Progenitor cell of endocrine pancreas (in vitro differentiated cells): Measurements from ENCODE around the gene SPRR2D. TPM values are rescaled to one million over a fixed set of nuclear protein-coding genes. Genes with fewer than 3 reads are reported as not detected.
"Not testable (repeated sequence)": the region's sequence is repeated elsewhere in the genome, so short reads cannot be mapped to it uniquely, and the experiment has no call there.

Experiments used
- DNase-seq: peaks from one replicate; pipeline ENCODE4 v3.0.0; 2021; ENCODE audit warnings: low spot score; ENCODE audit not compliant: unreplicated experiment
- H3K27ac Mint-ChIP-seq: 2 replicates; pipeline ENCODE4 v1.8.0; 2021; ENCODE audit warnings: mild to moderate bottlenecking, moderate library complexity, mixed read lengths
- H3K27me3 Mint-ChIP-seq: 2 replicates; pipeline ENCODE4 v1.8.0; 2021; ENCODE audit warnings: mixed read lengths
- H3K36me3 Mint-ChIP-seq: 2 replicates; pipeline ENCODE4 v1.8.0; 2022; ENCODE audit warnings: mixed read lengths; ENCODE audit not compliant: insufficient read depth
- H3K4me1 Mint-ChIP-seq: 2 replicates; pipeline ENCODE4 v1.8.0; 2021; ENCODE audit warnings: low read depth, mixed read lengths
- H3K4me3 Mint-ChIP-seq: 2 replicates; pipeline ENCODE4 v1.8.0; 2021; ENCODE audit warnings: low read depth, mild to moderate bottlenecking, moderate library complexity, mixed read lengths
- H3K9me3 Mint-ChIP-seq: 2 replicates; pipeline ENCODE4 v1.8.0; 2021; ENCODE audit warnings: low read depth, mixed read lengths
- CTCF ChIP-seq: fragments of 200-600 bp; sonication (generic); IDR thresholded peaks from one replicate; pipeline ENCODE4 v1.5.0; 2021; ENCODE audit warnings: antibody characterized with exemption, mild to moderate bottlenecking; ENCODE audit not compliant: unreplicated experiment
- total RNA-seq: library from RNA; stranded (reverse); gene quantifications from 2 replicates; pipeline ENCODE4 v1.2.1, GENCODE V29; 2021

The SPRR2D gene
- total RNA-seq, 1 donor from 2014 or later: not detected

GRCh38 chr1:153028766-153029165, 12.2 kb downstream of the SPRR2D start:
- Mint-ChIP-seq H3K27ac (no peak overlapping the region), H3K27me3 (no peaks in the 10 kb centered on the region), H3K4me3 (no peak overlapping the region), H3K4me1 (no peaks in the 10 kb centered on the region), H3K36me3 (no peaks in the 10 kb centered on the region), H3K9me3 (no peaks in the 10 kb centered on the region)
- no peak for TF ChIP-seq CTCF
- DNase-seq: no peak

GRCh38 chr1:153025797-153026196, 15.1 kb downstream of the SPRR2D start:
- no peaks in the 10 kb centered on the region for H3K36me3 Mint-ChIP-seq
- peaks cover 11% of the 10 kb centered on the region for H3K4me1 Mint-ChIP-seq
- TF ChIP-seq CTCF: no peak
- no peaks in the 10 kb centered on the region for H3K9me3 Mint-ChIP-seq
- DNase-seq: no peak
- no peak overlapping the region for H3K4me3 Mint-ChIP-seq
- H3K27me3 Mint-ChIP-seq: no peaks in the 10 kb centered on the region
- H3K27ac Mint-ChIP-seq: no peak overlapping the region

- H3K27ac Mint-ChIP-seq: no peak overlapping the region
- H3K4me1 Mint-ChIP-seq: peaks cover 13% of the 10 kb centered on the region
- H3K27me3 Mint-ChIP-seq: no peaks in the 10 kb centered on the region
- no peaks in the 10 kb centered on the region for H3K9me3 Mint-ChIP-seq
- no peak for TF ChIP-seq CTCF
- H3K4me3 Mint-ChIP-seq: no peak overlapping the region
- no peaks in the 10 kb centered on the region for H3K36me3 Mint-ChIP-seq
- no peak for DNase-seq
Measured at GRCh38 chr1:153024413-153024812, 16.5 kb downstream of the SPRR2D start.

GRCh38 chr1:153023109-153023508, 17.8 kb downstream of the SPRR2D start:
- H3K4me3 Mint-ChIP-seq: no peak overlapping the region
- H3K36me3 Mint-ChIP-seq: no peaks in the 10 kb centered on the region
- TF ChIP-seq CTCF: no peak
- H3K4me1 Mint-ChIP-seq: peaks cover 13% of the 10 kb centered on the region
- no peaks in the 10 kb centered on the region for H3K27me3 Mint-ChIP-seq
- H3K27ac Mint-ChIP-seq: no peak overlapping the region
- DNase-seq: no peak
- no peaks in the 10 kb centered on the region for H3K9me3 Mint-ChIP-seq

GRCh38 chr1:153022340-153022739, 18.6 kb downstream of the SPRR2D start:
- not testable (repeated sequence) for H3K9me3 Mint-ChIP-seq, H3K27ac Mint-ChIP-seq, H3K27me3 Mint-ChIP-seq

GRCh38 chr1:153021829-153022228, 19.1 kb downstream of the SPRR2D start:
- not testable (repeated sequence) for H3K36me3 Mint-ChIP-seq, H3K9me3 Mint-ChIP-seq, H3K4me3 Mint-ChIP-seq, H3K27me3 Mint-ChIP-seq, H3K27ac Mint-ChIP-seq, DNase-seq
- H3K4me1 Mint-ChIP-seq: peaks cover 13% of the 10 kb centered on the region

More at GRCh38 chr1:153022340-153022739, 18.6 kb downstream of the SPRR2D start:
- not testable (repeated sequence) for H3K36me3 Mint-ChIP-seq, H3K4me3 Mint-ChIP-seq, DNase-seq
- H3K4me1 Mint-ChIP-seq: peaks cover 13% of the 10 kb centered on the region

- H3K4me1 Mint-ChIP-seq: not testable (repeated sequence)
Measured at GRCh38 chr1:153011235-153011758, 29.6 kb downstream of the SPRR2D start.

More at GRCh38 chr1:153011235-153011758, 29.6 kb downstream of the SPRR2D start:
- H3K27me3 Mint-ChIP-seq, H3K27ac Mint-ChIP-seq, H3K4me3 Mint-ChIP-seq, H3K9me3 Mint-ChIP-seq, DNase-seq, H3K36me3 Mint-ChIP-seq: not testable (repeated sequence)
